ENCODE results near the gene XPO1.

DNA sequence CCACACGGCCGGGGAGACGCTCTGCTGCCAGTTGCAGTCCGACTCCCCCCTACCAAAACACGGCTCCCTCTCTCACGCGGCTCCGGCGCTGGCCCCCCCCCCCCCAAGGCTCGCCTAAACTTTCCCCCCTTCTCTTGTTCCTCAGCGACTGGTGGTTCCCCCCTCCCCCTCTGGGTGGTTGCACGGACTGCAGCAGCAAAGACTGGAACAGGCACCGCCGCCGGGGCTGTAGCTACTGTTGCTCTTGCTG, 281 bp downstream of the XPO1 start:
- TF ChIP-seq, protein P1, sequence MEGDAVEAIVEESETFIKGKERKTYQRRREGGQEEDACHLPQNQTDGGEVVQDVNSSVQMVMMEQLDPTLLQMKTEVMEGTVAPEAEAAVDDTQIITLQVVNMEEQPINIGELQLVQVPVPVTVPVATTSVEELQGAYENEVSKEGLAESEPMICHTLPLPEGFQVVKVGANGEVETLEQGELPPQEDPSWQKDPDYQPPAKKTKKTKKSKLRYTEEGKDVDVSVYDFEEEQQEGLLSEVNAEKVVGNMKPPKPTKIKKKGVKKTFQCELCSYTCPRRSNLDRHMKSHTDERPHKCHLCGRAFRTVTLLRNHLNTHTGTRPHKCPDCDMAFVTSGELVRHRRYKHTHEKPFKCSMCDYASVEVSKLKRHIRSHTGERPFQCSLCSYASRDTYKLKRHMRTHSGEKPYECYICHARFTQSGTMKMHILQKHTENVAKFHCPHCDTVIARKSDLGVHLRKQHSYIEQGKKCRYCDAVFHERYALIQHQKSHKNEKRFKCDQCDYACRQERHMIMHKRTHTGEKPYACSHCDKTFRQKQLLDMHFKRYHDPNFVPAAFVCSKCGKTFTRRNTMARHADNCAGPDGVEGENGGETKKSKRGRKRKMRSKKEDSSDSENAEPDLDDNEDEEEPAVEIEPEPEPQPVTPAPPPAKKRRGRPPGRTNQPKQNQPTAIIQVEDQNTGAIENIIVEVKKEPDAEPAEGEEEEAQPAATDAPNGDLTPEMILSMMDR (IDR thresholded peaks at IDR 0.05; ENCODE audit: low read depth, low read length, poor library complexity, severe bottlenecking): no peak
- no peak for TF ChIP-seq EZH2phosphoT487 (IDR thresholded peaks at IDR 0.05; ENCODE audit: borderline replicate concordance, low read length)
